ENCODE results near the gene MAN2A1. TPM values are rescaled to one million over a fixed set of nuclear protein-coding genes. Genes with fewer than 3 reads are reported as not detected.

Gene MAN2A1
- polyA plus RNA-seq, 2 of the 4 experiments (the other 2 are of a cell fraction) = 15.8 to 51.5 TPM

DNA sequence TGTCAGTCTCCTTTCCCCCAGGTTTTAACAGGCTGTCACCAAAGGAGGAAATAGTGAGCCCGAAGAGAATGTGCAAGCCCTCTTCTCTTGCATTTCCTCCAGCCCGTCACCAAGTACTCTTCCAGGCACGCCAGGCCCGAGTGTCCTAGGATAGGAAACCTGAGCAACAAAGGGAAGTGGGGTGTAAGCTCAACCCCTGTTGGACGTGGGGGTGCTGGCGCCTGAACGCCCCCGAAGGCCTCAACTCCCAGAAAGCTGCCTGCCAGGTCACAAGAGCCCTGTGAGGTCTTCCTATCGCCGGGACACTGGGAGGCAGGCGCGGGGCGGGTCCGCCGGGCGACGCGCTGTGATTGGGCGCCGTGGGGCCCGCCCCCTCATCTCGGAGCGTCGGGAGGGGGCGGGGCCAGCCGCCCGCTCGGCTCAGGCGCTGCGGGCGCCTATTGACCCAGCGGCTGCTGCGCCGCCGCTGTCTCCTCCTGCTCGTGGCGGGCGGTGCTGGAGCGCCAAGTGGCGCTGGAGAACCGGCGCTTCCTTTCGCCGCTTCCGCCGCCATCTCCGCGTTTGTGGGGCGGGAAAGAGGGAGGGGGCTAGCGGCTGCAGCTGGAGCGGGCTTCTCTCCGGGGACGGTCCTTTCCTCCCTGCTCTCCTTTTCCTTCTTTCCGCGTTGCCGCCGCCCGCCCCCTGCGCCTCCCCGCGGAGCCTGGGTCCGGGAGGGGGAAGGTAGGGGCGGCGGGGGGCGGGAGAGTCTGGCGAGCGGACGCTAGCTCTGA, 572 bp upstream of the MAN2A1 start:
- FAIRE-seq (no peak), ATAC-seq (peak; percentile 79 to 87), DNase-seq (ENCODE audit: low read depth in 1 of 2, low spot score in 1 of 2) (peak; percentile 66 to 92)
- H3K4me3 ChIP-seq = peak overlapping the region; percentile 94
- peak overlapping the region; percentile 92 for H3K4me2 ChIP-seq
- CTCF ChIA-PET = interaction anchor here (0.7 to 4.0 kb wide), 32 partner anchors 8 to 1170 kb away, joined by 3 to 32 read pairs (median 4); no protein-coding TSS in a partner anchor
- H3K4me1 ChIP-seq = peaks cover 19% of the 10 kb centered on the region
- peaks cover 5% of the 10 kb centered on the region; the same call in 1 of the 3 replicates for H3K9me3 ChIP-seq
- H3K27ac ChIP-seq = peak overlapping the region; percentile 96 to 98
- POLR2A ChIA-PET = interaction anchor here (0.6 to 1.7 kb wide), 5 partner anchors 13 to 279 kb away, joined by 3 to 5 read pairs (median 3); partner anchors contain the start of gene PJA2
- TF ChIP-seq RAD21 (conservative IDR thresholded peaks at IDR 0.05 in 1 of 2, IDR thresholded peaks at IDR 0.05 in 1 of 2) (0 out of 5 replicates have a peak, but pooled peaks of 1 of the 2 experiments have one; percentile 1), POLR2A (IDR thresholded peaks at IDR 0.05; ENCODE audit: low read length) (peak; percentile 65), CEBPB (IDR thresholded peaks at IDR 0.05) (no peak), GATA3 (IDR thresholded peaks at IDR 0.05; ENCODE audit: borderline replicate concordance) (0 out of 2 replicates have a peak, but pooled peaks have one; percentile 14), TFCP2L1 (CRISPR knock-in tag; IDR thresholded peaks at IDR 0.05) (no peak), PHF8 (IDR thresholded peaks at IDR 0.05; ENCODE audit: borderline replicate concordance, low read depth) (peak; percentile 28; the same call in 1 of the 2 replicates), JUN (IDR thresholded peaks at IDR 0.05) (peak; percentile 65 to 77; a peak in 4 of 5 replicates)
- TF ChIP-seq, protein P1, sequence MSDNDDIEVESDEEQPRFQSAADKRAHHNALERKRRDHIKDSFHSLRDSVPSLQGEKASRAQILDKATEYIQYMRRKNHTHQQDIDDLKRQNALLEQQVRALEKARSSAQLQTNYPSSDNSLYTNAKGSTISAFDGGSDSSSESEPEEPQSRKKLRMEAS (IDR thresholded peaks at IDR 0.05) = peak; percentile 51; the same call in 1 of the 2 replicates
- TF ChIP-seq, protein P2, sequence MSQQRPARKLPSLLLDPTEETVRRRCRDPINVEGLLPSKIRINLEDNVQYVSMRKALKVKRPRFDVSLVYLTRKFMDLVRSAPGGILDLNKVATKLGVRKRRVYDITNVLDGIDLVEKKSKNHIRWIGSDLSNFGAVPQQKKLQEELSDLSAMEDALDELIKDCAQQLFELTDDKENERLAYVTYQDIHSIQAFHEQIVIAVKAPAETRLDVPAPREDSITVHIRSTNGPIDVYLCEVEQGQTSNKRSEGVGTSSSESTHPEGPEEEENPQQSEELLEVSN (IDR thresholded peaks at IDR 0.05; ENCODE audit: borderline replicate concordance, low read depth) = no peak
- 0% methylated on average over 13 of the region's 68 CpGs for WGBS (ENCODE audit: missing lambda C conversion rate)

DNA sequence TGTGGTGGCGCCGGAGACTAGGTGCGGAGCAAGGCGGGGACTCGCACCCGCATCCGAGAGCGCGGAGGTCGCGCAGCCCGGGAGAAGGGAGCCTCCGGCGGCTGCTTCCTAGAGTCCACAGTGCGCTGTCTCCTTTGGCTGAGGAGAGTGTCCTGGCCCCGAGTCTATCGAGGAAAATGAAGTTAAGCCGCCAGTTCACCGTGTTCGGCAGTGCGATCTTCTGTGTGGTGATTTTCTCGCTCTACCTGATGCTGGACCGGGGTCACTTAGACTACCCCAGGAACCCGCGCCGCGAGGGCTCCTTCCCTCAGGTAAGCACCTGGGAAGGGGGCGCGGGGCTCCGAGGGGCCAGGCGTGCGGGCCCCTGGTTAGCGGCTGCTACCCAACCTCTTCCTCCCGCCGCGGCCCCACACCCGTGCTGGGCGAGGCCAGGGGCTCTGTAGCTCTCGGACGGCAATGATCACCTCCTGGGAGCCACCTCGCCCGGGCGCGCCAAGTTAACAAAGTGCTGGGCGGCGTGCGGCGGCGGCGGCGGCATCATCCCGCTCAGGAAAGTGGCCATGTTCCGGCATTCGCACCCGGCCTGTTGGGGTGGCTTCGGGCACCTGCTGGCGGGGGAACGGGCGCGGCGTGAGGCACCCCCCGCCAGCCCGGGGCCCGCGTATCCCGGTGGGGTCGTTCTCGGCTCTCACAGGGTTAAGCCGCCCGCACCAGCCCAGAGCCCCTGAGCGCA, 681 bp downstream of the MAN2A1 start:
- Histone ChIP-seq H3K4me1 (peaks cover 28% of the 10 kb centered on the region), H3K9me3 (peaks cover 5% of the 10 kb centered on the region; the same call in 1 of the 3 replicates), H3K27ac (peak overlapping the region; percentile 96 to 98), H3K4me3 (peak overlapping the region; percentile 94), H3K4me2 (peak overlapping the region; percentile 92)
- ChIA-PET CTCF (interaction anchor here (0.6 to 4.0 kb wide), 15 partner anchors 8 to 171 kb away, joined by 3 to 32 read pairs (median 3); no protein-coding TSS in a partner anchor), POLR2A (interaction anchor here (1.1 to 1.7 kb wide), 3 partner anchors 14 to 281 kb away, joined by 3 to 5 read pairs (median 3); partner anchors contain the start of gene PJA2)
- 4% methylated on average over 16 of the region's 71 CpGs for whole genome bisulfite sequencing (ENCODE audit: missing lambda C conversion rate)
- FAIRE-seq (no peak), ATAC-seq (peak; percentile 44 to 62), DNase-seq (ENCODE audit: low read depth in 1 of 2, low spot score in 1 of 2) (peak; percentile 22 to 29)
- peak; percentile 29; the same call in 1 of the 2 replicates for TF ChIP-seq RNF2 (IDR thresholded peaks at IDR 0.05; ENCODE audit: borderline replicate concordance, low read depth)
- TF ChIP-seq RCOR1 (IDR thresholded peaks at IDR 0.05; ENCODE audit: low read depth, low read length) = no peak
- TF ChIP-seq, protein P1 (IDR thresholded peaks at IDR 0.05) = 0 out of 2 replicates have a peak, but pooled peaks have one; percentile 4
- TF ChIP-seq HDAC2 (IDR thresholded peaks at IDR 0.05) = no peak
- TF ChIP-seq FOSB (CRISPR knock-in tag; IDR thresholded peaks at IDR 0.05) = no peak
- TF ChIP-seq, protein P3, sequence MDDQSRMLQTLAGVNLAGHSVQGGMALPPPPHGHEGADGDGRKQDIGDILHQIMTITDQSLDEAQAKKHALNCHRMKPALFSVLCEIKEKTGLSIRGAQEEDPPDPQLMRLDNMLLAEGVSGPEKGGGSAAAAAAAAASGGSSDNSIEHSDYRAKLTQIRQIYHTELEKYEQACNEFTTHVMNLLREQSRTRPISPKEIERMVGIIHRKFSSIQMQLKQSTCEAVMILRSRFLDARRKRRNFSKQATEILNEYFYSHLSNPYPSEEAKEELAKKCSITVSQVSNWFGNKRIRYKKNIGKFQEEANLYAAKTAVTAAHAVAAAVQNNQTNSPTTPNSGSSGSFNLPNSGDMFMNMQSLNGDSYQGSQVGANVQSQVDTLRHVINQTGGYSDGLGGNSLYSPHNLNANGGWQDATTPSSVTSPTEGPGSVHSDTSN (IDR thresholded peaks at IDR 0.05) = no peak
- no peak for TF ChIP-seq CHD2 (IDR thresholded peaks at IDR 0.05; ENCODE audit: low read length, partially characterized antibody)
- TF ChIP-seq PHF8 (IDR thresholded peaks at IDR 0.05; ENCODE audit: borderline replicate concordance, low read depth) = peak; percentile 11
- TF ChIP-seq ZFP36 (IDR thresholded peaks at IDR 0.05; ENCODE audit: borderline replicate concordance, partially characterized antibody) = no peak
- TF ChIP-seq HOXB5 (CRISPR knock-in tag; IDR thresholded peaks at IDR 0.05) = no peak
- TF ChIP-seq GATA3 (IDR thresholded peaks at IDR 0.05; ENCODE audit: borderline replicate concordance) = no peak
- TF ChIP-seq, protein P4, sequence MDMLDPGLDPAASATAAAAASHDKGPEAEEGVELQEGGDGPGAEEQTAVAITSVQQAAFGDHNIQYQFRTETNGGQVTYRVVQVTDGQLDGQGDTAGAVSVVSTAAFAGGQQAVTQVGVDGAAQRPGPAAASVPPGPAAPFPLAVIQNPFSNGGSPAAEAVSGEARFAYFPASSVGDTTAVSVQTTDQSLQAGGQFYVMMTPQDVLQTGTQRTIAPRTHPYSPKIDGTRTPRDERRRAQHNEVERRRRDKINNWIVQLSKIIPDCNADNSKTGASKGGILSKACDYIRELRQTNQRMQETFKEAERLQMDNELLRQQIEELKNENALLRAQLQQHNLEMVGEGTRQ (IDR thresholded peaks at IDR 0.05) = no peak
